ENCODE data around the gene ABL2.
A peak's percentile ranks its signal among the peaks of the same experiment; 100 is the strongest.

ABL2 gene

DNA sequence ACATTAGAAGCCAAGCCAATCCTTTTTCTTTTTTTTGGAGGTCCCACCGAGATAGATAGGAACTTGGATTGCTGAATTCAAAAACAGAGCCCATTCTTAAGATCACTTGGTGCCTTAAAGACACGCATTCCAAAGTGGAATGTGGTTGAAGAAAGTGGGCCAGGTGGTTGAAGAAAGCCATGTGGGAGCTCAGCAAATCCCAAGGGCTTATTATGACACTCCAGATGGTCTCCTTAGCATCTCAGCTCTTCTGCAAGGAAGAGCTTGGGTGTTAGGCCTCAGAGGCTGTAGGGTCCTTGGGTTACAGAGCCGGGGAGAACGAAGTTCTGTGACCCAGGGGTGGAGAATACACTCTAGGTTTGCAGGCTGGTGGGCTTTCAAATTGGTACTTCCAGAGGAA lies 134.1 kb downstream of the ABL2 start:
- no peak for TF ChIP-seq TEAD4 (IDR thresholded peaks at IDR 0.05)
- TF ChIP-seq, protein P1, sequence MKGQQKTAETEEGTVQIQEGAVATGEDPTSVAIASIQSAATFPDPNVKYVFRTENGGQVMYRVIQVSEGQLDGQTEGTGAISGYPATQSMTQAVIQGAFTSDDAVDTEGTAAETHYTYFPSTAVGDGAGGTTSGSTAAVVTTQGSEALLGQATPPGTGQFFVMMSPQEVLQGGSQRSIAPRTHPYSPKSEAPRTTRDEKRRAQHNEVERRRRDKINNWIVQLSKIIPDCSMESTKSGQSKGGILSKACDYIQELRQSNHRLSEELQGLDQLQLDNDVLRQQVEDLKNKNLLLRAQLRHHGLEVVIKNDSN (IDR thresholded peaks at IDR 0.05) = no peak

DNA sequence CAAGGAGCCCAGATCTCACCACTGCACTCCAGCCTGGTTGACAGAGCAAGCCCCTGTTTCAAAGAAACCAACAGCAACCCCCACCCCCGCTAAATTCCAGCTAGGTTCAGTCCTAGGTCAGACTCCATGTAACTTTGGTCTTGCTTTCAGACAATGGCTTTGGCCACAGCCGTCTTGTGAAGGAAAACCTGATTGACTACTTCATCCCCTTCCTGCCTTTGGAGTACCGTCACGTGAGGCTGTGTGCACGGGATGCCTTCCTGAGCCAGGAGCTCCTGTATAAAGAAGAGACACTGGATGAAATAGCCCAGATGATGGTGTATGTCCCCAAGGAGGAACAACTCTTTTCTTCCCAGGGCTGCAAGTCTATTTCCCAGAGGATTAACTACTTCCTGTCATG lies 134.7 kb downstream of the ABL2 start:
- TF ChIP-seq CREB1 (IDR thresholded peaks at IDR 0.05; ENCODE audit: low read depth) = no peak
- TF ChIP-seq, protein P1 (IDR thresholded peaks at IDR 0.05) = peak; percentile 77

DNA sequence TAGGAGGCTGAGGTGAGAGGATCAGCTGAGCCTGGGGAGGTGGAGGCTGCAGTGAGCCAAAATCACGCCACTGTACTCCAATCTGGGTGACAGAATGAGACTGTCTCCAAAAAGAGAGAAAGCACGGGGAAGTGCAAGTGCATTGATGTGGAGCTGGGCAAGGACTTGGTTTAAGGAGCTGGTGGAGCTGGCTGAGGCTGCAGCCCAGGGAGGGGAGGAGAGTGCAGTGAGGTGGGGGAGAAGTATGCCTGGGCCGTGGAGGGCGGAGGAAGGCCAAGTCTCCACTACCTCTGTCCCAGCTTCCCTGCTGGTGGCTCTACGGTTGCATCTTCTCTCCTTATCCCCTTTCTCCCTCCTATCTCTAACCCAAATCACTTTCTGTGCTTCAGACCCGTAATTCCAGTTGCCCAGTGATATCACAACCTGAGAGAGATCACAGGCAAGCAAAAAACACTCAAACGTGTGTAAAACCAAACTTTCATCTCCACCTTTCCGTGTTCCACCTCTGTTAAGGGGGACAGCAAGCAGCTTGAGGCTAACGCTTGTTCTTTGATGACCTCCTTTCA lies 136.5 kb downstream of the ABL2 start:
- TF ChIP-seq, protein P1 (IDR thresholded peaks at IDR 0.05) = no peak
- TF ChIP-seq, protein P2, sequence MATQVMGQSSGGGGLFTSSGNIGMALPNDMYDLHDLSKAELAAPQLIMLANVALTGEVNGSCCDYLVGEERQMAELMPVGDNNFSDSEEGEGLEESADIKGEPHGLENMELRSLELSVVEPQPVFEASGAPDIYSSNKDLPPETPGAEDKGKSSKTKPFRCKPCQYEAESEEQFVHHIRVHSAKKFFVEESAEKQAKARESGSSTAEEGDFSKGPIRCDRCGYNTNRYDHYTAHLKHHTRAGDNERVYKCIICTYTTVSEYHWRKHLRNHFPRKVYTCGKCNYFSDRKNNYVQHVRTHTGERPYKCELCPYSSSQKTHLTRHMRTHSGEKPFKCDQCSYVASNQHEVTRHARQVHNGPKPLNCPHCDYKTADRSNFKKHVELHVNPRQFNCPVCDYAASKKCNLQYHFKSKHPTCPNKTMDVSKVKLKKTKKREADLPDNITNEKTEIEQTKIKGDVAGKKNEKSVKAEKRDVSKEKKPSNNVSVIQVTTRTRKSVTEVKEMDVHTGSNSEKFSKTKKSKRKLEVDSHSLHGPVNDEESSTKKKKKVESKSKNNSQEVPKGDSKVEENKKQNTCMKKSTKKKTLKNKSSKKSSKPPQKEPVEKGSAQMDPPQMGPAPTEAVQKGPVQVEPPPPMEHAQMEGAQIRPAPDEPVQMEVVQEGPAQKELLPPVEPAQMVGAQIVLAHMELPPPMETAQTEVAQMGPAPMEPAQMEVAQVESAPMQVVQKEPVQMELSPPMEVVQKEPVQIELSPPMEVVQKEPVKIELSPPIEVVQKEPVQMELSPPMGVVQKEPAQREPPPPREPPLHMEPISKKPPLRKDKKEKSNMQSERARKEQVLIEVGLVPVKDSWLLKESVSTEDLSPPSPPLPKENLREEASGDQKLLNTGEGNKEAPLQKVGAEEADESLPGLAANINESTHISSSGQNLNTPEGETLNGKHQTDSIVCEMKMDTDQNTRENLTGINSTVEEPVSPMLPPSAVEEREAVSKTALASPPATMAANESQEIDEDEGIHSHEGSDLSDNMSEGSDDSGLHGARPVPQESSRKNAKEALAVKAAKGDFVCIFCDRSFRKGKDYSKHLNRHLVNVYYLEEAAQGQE (IDR thresholded peaks at IDR 0.05; ENCODE audit: low read depth) = no peak
- TF ChIP-seq NFIC (IDR thresholded peaks at IDR 0.05) (no peak), RAD21 (IDR thresholded peaks at IDR 0.05; ENCODE audit: low read depth) (no peak), ZBTB7A (IDR thresholded peaks at IDR 0.05; ENCODE audit: low read depth) (no peak), CEBPB (IDR thresholded peaks at IDR 0.05) (no peak), EP300 (IDR thresholded peaks at IDR 0.05; ENCODE audit: borderline replicate concordance) (no peak), YY1 (IDR thresholded peaks at IDR 0.05; ENCODE audit: low read depth) (no peak), EGR1 (IDR thresholded peaks at IDR 0.05) (no peak), TCF12 (IDR thresholded peaks at IDR 0.05; ENCODE audit: low read depth) (no peak), TAF1 (IDR thresholded peaks at IDR 0.05; ENCODE audit: low read depth) (no peak), FOXM1 (IDR thresholded peaks at IDR 0.05; ENCODE audit: borderline replicate concordance, low read depth) (no peak), TEAD4 (IDR thresholded peaks at IDR 0.05) (no peak), CREB1 (IDR thresholded peaks at IDR 0.05; ENCODE audit: low read depth) (no peak)
- TF ChIP-seq, protein P3, sequence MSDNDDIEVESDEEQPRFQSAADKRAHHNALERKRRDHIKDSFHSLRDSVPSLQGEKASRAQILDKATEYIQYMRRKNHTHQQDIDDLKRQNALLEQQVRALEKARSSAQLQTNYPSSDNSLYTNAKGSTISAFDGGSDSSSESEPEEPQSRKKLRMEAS (IDR thresholded peaks at IDR 0.05) = no peak

DNA sequence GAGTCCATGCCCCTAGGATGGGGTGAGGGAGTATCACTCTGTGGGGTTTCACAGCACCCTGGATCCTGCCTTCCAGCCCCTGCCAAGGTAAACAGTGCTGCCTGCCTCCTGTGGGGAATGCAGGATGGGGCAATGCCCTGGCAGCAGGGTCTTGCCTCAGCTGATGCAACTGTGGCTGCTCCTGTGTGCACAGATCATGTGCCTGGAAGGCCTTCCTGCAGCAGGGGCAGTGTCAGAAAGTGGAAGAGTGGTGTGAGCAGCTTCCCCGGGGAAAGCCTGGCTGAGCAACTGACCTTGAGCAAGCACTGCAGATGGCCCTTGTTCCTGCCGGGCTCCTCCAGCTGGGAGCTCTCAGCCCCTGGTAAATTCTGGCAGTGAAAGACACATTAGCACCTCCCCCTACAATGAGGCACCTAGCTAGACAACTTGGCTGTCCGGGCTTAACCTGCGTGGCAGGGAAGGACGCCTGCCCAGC lies 137.7 kb downstream of the ABL2 start:
- TF ChIP-seq TAF1 (IDR thresholded peaks at IDR 0.05; ENCODE audit: low read depth) = no peak
- TF ChIP-seq FOXM1 (IDR thresholded peaks at IDR 0.05; ENCODE audit: borderline replicate concordance, low read depth) = no peak
- TF ChIP-seq, protein P2 (IDR thresholded peaks at IDR 0.05; ENCODE audit: low read depth) = no peak
- no peak for TF ChIP-seq EGR1 (IDR thresholded peaks at IDR 0.05)
- TF ChIP-seq TCF12 (IDR thresholded peaks at IDR 0.05; ENCODE audit: low read depth) = no peak
- no peak for TF ChIP-seq ZBTB7A (IDR thresholded peaks at IDR 0.05; ENCODE audit: low read depth)
- TF ChIP-seq RAD21 (IDR thresholded peaks at IDR 0.05; ENCODE audit: low read depth) = no peak
- no peak for TF ChIP-seq YY1 (IDR thresholded peaks at IDR 0.05; ENCODE audit: low read depth)
- TF ChIP-seq, protein P3 (IDR thresholded peaks at IDR 0.05) = no peak
- TF ChIP-seq CREB1 (IDR thresholded peaks at IDR 0.05; ENCODE audit: low read depth) = no peak
- TF ChIP-seq, protein P1 (IDR thresholded peaks at IDR 0.05) = no peak
- TF ChIP-seq NFIC (IDR thresholded peaks at IDR 0.05) = no peak
- no peak for TF ChIP-seq EP300 (IDR thresholded peaks at IDR 0.05; ENCODE audit: borderline replicate concordance)
- no peak for TF ChIP-seq CEBPB (IDR thresholded peaks at IDR 0.05)
- no peak for TF ChIP-seq TEAD4 (IDR thresholded peaks at IDR 0.05)

DNA sequence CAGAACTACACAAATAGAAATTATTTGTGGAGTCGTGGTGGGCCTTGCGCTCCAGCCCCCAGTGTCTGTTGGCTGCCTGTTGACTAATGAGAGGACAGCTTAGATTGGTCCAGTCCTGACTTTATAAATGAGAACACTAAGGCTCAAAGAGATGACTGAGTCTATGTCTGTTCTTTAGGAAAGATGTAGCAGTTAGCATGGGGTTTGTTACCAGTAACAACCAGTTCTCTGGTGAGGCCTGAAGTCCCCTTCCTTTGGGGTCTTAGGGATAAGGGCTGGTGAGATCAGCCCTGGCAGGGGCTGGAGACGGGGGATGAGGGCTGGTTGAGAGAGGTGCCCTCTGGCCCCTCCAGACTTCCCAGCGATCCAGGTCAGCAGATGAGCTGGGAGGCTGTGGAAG lies 138.6 kb downstream of the ABL2 start:
- TF ChIP-seq EP300 (IDR thresholded peaks at IDR 0.05; ENCODE audit: borderline replicate concordance) = no peak
- TF ChIP-seq CREB1 (IDR thresholded peaks at IDR 0.05; ENCODE audit: low read depth) = no peak
- no peak for TF ChIP-seq EGR1 (IDR thresholded peaks at IDR 0.05)
- TF ChIP-seq RAD21 (IDR thresholded peaks at IDR 0.05; ENCODE audit: low read depth) = no peak
- TF ChIP-seq NFIC (IDR thresholded peaks at IDR 0.05) = no peak

DNA sequence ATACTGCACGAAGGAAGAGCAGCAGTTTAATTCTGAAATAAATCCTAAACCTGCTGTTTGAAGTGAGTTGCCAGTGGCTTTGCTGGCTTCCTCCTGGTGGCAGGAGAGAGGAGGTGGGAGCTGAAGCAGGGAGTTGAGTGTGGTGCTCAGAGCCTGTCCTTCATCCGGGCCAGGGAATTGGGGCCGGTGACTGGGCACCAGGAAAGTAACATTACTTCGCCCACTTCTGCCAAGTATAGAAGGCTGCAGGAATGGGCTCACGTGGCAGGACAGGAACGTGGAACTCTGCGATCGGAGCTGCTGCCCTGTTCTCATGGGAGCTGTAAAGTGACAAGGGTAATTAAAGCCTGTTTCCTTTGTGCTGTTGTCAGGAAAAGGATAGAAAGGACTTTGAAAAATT lies 139.0 kb downstream of the ABL2 start:
- TF ChIP-seq, protein P2 (IDR thresholded peaks at IDR 0.05; ENCODE audit: low read depth) = no peak
- no peak for TF ChIP-seq NFIC (IDR thresholded peaks at IDR 0.05)
- TF ChIP-seq TEAD4 (IDR thresholded peaks at IDR 0.05) = no peak
- no peak for TF ChIP-seq CREB1 (IDR thresholded peaks at IDR 0.05; ENCODE audit: low read depth)
- no peak for TF ChIP-seq EGR1 (IDR thresholded peaks at IDR 0.05)
- no peak for TF ChIP-seq FOXM1 (IDR thresholded peaks at IDR 0.05; ENCODE audit: borderline replicate concordance, low read depth)
- TF ChIP-seq CEBPB (IDR thresholded peaks at IDR 0.05) = no peak
- TF ChIP-seq TCF12 (IDR thresholded peaks at IDR 0.05; ENCODE audit: low read depth) = no peak
